Measurements from ENCODE around the gene YJU2.
"Not testable (repeated sequence)": the region's sequence is repeated elsewhere in the genome, so short reads cannot be mapped to it uniquely, and the experiment has no call there.

YJU2 gene

DNA sequence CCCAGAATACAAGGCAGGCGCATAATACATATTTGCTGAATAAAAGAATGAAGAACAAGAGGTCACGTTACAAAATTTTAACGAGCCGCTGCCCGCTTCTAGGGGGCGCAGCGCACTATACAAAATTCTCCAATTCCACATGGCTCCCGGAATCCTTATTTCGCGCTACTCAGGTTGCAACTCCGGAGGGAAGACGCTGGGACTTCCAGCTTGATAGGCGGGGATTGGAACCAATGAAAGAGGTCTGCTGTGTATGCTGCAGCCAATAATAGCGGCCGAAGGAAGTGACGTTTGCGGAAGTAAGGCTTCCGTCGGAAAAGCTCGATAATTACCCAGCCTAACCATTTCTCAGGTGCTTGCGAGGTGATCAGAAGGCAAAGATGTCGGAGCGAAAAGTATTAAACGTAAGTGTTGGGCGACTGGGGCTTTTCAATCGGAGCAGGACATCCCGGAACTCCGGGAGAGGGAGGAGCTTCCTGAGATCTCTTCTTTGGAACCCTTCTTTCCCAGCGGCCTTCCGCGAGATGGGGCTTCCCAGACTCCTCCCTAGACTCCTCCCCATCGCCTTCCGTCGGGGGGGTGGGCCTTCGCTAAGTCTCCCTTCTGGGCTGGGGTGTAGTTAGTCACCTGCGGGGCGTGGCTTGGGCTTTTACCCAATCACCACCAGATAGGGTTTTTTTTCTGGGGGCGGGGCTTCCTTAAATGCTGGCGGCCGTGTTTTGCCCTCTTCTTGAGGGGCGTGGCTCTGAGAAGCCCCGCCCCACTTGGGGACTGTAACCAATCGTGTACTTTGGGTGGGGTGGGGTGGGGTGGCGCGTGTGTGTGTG is at the start of gene YJU2:
Gene YJU2, plus strand, starts transcription at position 314 of the 827 bp plus-strand sequence. Its CDS starts 67 bp downstream, at position 381.
- DNase-seq = peak; percentile 99

- no peak for DNase-seq
Measured at GRCh38 chr19:4197228-4197624, 49.7 kb upstream of the YJU2 start.

GRCh38 chr19:4197625-4198466 is 49.0 kb upstream of the YJU2 start:
- no peak for DNase-seq

DNA sequence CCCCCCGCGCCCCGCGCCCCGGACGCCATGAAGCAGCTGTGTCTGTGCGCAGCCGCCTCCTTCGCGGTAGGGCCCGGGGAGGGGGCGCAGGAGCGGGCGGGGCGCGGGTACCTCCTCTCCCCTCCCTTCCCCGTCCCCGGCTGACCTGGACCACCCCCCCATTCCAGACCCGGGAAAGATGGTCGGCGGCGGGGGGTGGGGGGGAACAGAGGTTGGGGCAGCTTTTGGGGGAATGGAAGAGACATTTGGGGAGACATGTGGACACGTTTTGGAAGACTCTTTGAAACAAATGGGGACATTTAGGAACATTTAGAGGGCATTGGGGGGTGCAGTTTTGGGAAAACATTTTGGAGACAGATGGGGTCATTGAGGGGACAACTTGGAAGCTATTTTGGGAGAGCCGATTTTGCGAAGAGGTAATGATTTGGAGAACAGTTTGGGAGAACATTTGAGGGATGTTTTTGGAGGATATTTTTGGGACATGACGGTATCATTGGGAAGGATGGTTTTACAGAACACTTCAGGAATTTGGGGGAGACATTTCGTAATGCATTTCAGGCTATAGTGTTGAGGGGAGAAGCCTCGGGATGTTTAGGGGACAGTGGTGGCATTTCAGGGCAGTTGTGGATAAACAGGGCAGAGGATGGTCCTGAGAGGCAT is 48.3 kb upstream of the YJU2 start:
- no peak for DNase-seq

GRCh38 chr19:4199699-4200293 is 47.1 kb upstream of the YJU2 start:
- no peak for DNase-seq

DNA sequence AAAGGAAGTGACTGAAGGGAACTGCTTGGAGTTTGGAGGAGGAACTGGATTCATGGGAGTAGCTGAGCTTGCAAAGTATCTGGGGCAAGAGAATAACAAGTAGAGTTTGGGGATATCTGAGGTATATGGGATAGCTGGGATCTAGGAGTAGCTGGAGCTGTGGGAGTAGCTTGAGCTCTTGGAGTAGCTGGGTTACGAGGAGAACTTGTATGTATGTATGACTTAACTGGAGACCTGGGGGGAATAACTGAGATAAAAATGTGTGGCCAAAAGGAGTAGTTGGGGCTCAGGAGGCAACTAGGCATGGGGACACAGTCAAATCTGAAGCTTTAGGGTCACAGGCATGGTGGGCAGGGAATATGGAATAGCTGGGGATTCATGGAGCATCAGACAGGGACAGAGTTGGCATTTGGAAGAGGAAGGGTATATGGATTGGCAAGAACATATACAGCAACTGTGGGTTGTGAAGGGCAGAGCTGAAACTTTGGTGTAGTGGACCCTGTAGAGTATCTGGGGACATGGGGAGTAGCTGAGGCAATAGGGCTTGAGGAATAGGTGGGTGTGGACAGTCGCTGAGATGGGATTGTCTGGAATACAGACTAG is 45.8 kb upstream of the YJU2 start:
- no peak for DNase-seq

DNA sequence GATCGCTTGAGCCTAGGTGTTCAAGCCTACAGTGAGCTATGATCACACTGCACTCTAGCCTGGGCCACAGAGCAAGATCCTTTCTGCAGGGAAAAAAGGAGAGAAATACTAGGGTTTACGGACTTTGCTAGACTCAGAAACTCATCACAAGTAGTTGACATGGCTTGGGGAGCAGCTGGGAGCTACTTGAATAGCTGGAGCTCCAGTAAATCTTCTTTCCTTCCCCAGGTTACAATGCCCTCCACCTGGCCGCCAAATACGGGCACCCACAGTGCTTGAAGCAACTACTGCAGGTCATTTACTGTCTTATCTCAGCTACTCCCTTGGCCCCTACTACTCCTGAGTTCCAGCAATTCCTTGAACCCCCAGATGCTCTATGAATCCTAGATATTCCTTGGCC is 45.1 kb upstream of the YJU2 start:
- DNase-seq = no peak

- DNase-seq = no peak
Measured at GRCh38 chr19:4206818-4207484, 39.9 kb upstream of the YJU2 start.

DNA sequence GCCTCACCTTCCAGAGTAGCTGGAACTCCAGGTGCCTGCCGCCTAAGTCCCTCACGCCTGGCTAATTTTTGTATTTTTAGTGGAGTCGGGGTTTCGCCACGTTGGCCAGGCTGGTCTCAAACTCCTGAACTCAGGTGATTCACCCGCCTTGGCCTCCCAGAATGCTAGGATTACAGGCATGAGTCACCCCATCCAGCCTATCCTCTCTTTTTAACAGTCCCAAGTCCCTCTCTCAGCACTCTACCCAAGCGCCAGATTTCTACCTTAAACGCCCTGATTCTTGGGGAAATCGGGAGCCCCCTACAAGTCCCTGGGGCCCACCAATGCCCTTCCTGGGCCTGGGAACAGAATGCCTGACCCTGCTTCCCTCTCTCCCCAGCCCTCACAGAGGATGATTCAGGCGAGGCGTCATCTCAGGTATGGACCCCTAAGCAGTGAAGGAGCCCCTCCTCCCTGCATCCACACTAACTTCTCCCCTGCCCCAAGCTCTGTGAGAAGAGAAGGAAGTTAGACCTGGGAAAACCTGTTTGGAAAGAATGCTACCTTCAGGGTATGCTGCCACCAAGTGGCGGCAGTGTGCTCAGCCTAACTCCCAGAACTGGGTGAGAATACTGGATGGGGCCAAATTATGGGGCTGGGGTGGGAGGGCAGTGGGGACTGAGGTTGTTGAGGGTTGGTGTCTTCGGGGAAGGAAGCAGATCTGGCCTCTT is 38.3 kb upstream of the YJU2 start:
- DNase-seq = no peak

DNA sequence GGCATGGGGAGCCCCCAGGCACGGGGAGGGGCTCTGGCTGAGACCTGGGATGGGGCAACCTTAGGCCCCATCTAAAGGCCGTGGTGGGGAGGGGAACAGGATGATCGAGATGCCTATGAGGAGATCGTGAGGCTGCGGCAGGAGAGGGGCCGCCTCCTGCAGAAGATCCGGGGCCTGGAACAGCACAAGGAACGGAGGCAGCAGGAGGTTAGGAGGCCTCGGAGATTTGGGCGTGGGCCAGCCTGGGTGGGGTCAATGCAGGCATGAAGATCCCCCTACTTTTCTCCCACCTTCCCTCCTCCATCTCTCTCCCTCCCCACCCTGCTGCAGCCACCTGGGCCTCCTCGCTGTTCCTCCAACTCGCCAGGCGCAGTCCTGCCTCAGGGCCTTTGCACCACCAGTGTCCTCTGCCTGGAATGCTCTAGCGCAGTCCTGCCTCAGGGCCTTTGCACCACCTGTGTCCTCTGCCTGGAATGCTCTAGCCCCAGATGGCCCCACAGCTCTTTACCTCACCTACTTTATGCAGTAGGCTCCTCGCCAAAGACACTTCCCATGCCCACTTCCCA is 36.6 kb upstream of the YJU2 start:
- DNase-seq = no peak

DNA sequence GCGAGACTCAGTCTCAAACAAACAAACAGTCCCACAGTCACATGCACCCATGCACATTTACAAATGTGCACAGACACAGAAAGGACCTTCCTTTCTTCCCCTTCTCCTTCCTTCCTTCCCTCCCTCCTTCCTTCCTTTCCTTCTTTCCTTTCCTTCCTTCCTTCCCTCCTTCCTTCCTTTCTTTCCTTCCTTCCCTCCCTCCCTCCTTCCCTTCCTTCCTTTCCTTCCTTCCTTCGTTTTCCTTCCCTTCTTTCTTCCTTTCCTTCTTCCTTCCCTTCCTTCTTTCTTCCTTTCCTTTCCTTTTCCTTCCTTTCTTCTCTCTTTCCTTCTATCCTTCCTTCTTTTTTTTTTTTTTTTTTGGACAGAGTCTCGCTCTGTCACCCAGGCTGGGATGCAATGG is 33.8 kb upstream of the YJU2 start:
- no peak for DNase-seq

GRCh38 chr19:4215807-4216206 is 31.1 kb upstream of the YJU2 start:
- no peak for DNase-seq

- DNase-seq = no peak
Measured at GRCh38 chr19:4216846-4217245, 30.0 kb upstream of the YJU2 start.

GRCh38 chr19:4217429-4218264 is 29.2 kb upstream of the YJU2 start:
- no peak for DNase-seq

DNA sequence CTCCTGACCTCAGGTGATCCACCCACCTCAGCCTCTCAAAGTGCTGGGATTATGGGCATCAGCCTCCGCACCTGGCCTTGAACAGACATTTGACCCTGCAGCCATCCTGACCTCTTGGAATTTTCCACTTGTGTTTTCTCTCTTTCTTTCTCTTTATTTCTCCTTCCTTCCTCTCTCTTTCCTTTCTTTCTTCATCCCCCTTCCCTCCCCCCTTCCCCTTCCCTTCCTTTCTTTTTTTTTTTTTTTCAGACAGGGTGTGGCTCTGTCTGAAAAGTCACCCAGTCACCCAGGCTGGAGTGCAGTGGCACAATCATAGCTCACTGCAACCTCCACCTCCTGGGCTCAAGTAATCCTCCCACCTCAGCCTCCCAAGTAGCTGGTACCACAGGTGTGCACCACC is 28.4 kb upstream of the YJU2 start:
- DNase-seq = not testable (repeated sequence)

- DNase-seq = no peak
Measured at GRCh38 chr19:4220188-4220587, 26.7 kb upstream of the YJU2 start.

- DNase-seq = no peak
Measured at GRCh38 chr19:4224470-4224869, 22.4 kb upstream of the YJU2 start.

DNA sequence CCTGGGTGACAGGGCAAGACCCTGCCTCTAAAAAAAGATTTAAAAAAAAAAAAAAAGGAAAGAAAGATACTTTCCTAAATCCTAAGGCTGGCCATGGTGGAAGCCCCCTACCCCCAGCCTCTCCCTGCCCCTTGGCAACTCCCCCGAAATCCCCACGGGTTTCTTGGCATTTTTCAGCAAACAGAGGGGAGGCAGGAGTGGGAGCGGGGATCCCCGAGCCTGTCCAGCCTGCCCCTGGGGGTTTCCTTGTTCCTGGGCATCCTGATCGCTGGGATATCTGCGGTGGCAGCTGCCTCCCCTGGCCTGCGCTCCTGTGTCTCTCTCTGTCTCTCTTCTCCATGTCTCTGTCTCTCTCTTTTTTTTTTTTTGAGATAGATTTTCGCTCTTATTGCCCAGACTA is 21.0 kb upstream of the YJU2 start:
- no peak for DNase-seq

DNA sequence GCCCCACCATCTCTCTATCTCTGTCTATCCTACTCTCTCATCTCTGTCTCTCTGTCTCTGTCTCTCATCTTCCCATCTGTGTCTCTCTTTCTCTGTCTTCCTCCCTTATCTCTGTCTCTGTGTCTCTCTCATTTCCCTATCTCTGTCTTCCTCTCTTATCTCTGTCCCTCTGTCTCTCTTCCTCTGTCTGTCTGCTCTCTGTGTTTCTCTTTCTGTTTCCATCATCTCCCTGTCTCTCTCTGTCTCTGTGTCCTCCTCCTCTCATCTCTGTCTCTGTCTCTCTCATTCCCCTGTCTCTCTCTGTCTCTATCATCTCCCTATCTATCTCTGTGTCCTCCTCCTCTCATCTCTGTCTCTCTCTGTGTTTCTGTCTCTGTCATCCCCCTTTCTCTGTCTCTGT is 19.1 kb upstream of the YJU2 start:
- no peak for DNase-seq

- no peak for DNase-seq
Measured at GRCh38 chr19:4228765-4229178, 18.1 kb upstream of the YJU2 start.

Measured in activated effector memory CD4-positive, alpha-beta T cell treated with anti-CD3 and anti-CD28 coated beads, Interleukin-2, amount 50 U/mL, for 16 hours (primary cell).